Bronchial smooth muscle cell (primary cell): Measurements from ENCODE around the gene ITGB5. TPM values are rescaled to one million over a fixed set of nuclear protein-coding genes. Genes with fewer than 3 reads are reported as not detected.

Source experiments
- total RNA-seq: library from RNA; depleted of rRNA; stranded (reverse); fragments of >200 nt; gene quantifications from 2 replicates; pipeline ENCODE4 v1.2.1, GENCODE V29; 2014

The ITGB5 gene, protein sequence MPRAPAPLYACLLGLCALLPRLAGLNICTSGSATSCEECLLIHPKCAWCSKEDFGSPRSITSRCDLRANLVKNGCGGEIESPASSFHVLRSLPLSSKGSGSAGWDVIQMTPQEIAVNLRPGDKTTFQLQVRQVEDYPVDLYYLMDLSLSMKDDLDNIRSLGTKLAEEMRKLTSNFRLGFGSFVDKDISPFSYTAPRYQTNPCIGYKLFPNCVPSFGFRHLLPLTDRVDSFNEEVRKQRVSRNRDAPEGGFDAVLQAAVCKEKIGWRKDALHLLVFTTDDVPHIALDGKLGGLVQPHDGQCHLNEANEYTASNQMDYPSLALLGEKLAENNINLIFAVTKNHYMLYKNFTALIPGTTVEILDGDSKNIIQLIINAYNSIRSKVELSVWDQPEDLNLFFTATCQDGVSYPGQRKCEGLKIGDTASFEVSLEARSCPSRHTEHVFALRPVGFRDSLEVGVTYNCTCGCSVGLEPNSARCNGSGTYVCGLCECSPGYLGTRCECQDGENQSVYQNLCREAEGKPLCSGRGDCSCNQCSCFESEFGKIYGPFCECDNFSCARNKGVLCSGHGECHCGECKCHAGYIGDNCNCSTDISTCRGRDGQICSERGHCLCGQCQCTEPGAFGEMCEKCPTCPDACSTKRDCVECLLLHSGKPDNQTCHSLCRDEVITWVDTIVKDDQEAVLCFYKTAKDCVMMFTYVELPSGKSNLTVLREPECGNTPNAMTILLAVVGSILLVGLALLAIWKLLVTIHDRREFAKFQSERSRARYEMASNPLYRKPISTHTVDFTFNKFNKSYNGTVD
- total RNA-seq, result 273 and 391 TPM in 2 replicates

DNA sequence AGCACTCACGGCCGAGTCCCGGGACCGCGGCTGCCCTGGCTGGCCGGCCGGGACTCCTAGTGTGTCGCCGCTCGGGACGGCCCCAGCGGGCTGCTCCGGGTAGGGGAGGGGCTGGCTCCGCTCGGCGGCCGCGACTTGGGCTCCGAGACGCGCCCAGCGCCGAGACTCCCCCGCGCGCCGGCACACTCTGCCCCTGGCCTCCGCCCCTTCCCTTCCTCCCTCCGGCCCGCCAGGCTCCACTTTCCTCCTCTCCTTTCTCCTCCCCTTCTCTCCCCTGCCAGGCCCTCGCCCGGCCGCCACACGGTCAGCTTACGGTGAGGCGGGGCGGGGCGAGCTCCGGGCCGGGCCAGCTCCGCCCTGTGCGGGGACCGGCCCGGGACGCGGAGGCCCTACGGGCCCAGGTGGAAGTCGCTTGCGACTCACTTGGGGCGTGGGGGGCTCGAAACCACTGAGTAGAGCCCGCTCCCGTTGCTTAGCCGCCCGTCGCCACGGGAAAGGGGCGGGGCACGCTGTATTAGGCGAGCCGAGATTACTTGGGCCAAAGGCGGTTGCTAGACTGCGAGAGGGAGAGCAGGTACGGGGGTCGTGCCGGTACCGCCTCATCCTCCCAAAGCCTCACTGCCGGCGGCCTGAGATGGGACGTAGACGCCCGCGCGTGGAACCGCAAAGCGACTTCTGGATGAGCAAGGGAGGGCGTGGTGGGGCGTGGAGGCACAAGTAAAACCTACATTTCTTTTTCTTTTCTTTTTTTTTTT, at the start of gene ITGB5:
TSS of gene ITGB5 (minus strand) at position 189 of the 755 bp plus-strand sequence. CDS start 365 bp downstream, outside the sequence.

DNA sequence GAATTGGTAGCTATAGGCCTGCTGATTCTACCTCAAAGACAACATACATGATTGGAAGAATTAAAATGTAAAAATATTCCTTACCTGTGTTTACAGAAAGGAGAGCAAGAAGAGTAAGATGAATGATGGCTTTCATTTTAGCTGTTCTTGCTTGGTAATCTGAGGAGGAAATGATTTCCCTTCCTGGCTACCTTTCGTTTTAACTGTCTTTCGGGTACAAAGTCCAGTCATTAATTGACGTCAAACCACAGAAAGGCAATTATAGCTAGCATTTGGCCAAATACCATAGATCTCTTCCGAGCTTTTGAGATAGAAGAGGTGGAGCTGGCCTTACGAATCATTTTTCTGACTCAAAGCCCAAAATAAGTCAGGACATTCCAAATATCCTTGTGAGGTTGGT, 47.4 kb upstream of the ITGB5 start, which contains the start of gene MUC13:
TSS of gene MUC13 (minus strand) at position 175 of the 400 bp plus-strand sequence. CDS start at position 136, 39 bp downstream.

DNA sequence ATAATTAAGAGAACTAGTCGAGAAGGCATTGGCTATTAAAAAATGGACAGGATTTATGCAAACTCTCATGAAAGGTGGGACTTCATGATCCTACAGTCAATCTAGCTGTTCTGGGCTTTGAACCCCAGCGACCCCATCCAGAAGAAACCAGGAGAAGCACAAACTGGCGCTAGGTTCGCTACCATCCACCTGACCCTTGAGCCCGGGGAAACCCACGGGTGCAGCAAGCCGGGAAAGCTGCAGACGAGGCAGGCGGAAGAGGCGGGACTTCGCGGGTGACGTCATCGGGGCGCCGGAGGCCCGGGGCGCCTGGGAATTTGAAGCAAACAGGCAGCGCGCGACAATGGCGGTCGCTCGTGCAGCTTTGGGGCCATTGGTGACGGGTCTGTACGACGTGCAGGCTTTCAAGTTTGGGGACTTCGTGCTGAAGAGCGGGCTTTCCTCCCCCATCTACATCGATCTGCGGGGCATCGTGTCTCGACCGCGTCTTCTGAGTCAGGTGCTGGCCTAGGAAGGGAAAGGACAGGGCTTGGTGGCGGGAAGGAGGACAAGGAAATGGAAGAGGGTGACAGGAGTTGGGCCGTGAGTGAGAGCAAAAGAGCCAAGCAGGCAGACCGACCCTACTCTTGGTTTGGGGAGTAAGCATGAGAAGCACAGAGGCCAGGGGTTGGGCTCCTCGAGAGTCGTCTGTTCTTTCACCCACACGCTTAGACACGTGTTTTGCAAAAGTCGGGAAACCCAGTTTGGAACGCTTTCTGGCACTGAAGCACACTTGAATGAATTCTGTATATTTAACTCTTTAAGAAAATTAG, 156.8 kb downstream of the ITGB5 start, which contains the start of gene UMPS:
TSS of gene UMPS (plus strand) at position 324 of the 812 bp plus-strand sequence. CDS start at position 344, 20 bp downstream.

Other genes with a start within 250 kb of the ITGB5 start
- 25.2 and 29.0 TPM in 2 replicates for gene UMPS, start 156.9 kb downstream of the ITGB5 start, total RNA-seq
- gene MUC13, start 47.4 kb upstream of the ITGB5 start, total RNA-seq, result not detected in 2 replicates
- gene HEG1, start 168.6 kb upstream of the ITGB5 start, total RNA-seq, result 52.5 and 54.3 TPM in 2 replicates